Smooth muscle cell (in vitro differentiated cells): ENCODE data around the gene ZBTB16. TPM values are rescaled to one million over a fixed set of nuclear protein-coding genes. Genes with fewer than 3 reads are reported as not detected.

ENCODE experiments used
- DNase-seq: peaks from one replicate; lab custom pipeline; 2025; ENCODE audit not compliant: unreplicated experiment; lab: John Stamatoyannopoulos, UW
- H2AFZ ChIP-seq: fragments of 200-600 bp; sonication (generic); 2 replicates; pipeline ENCODE4 v1.6.0; 2016; ENCODE audit warnings: antibody characterized with exemption, low read depth, mild to moderate bottlenecking
- H3F3A ChIP-seq: fragments of 200-600 bp; sonication (generic); 2 replicates; pipeline ENCODE4 v1.6.0; 2017; ENCODE audit warnings: antibody characterized with exemption, low read depth
- H3K27ac ChIP-seq: fragments of 200-600 bp; sonication (generic); 2 replicates; pipeline ENCODE4 v1.5.1; 2016; ENCODE audit warnings: low read depth, mild to moderate bottlenecking
- H3K27me3 ChIP-seq: fragments of 200-600 bp; sonication (generic); 2 replicates; pipeline ENCODE4 v1.6.1; 2016; ENCODE audit warnings: low read depth, mild to moderate bottlenecking
- H3K36me3 ChIP-seq: fragments of 200-600 bp; sonication (generic); 2 replicates; pipeline ENCODE4 v1.5.1; 2016; ENCODE audit warnings: low read depth
- H3K4me1 ChIP-seq: fragments of 200-600 bp; sonication (generic); 2 replicates; pipeline ENCODE4 v1.5.1; 2016; ENCODE audit warnings: low read depth
- H3K4me2 ChIP-seq: fragments of 200-600 bp; sonication (generic); 2 replicates; pipeline ENCODE4 v1.6.0; 2016; ENCODE audit warnings: mild to moderate bottlenecking
- H3K4me3 ChIP-seq: fragments of 200-600 bp; sonication (generic); 2 replicates; pipeline ENCODE4 v1.5.1; 2016; ENCODE audit warnings: mild to moderate bottlenecking
- H3K79me2 ChIP-seq: fragments of 200-600 bp; sonication (generic); 2 replicates; pipeline ENCODE4 v1.6.0; 2016; ENCODE audit warnings: low read depth, mild to moderate bottlenecking
- H3K9ac ChIP-seq: fragments of 200-600 bp; sonication (generic); 2 replicates; pipeline ENCODE4 v1.6.0; 2016; ENCODE audit warnings: low read depth
- H3K9me3 ChIP-seq: fragments of 200-600 bp; sonication (generic); replicated peaks from 2 replicates; pipeline ENCODE4 v1.5.1; 2016; ENCODE audit warnings: low read depth
- H4K20me1 ChIP-seq: fragments of 200-600 bp; sonication (generic); 2 replicates; pipeline ENCODE4 v1.6.0; 2016; ENCODE audit warnings: low read depth
- CTCF ChIP-seq: fragments of 200-600 bp; sonication (generic); IDR thresholded peaks from 2 replicates; pipeline ENCODE4 v1.5.1; 2017; ENCODE audit warnings: borderline replicate concordance, mild to moderate bottlenecking, antibody characterized with exemption; ENCODE audit not compliant: insufficient read depth, poor library complexity, severe bottlenecking
- WGBS: methylation state at CpG from one replicate; pipeline ENCODE4 v1.1.7; 2016; ENCODE audit warnings: low lambda C conversion rate; 5-methylcytosine and 5-hydroxymethylcytosine counted together
- polyA plus RNA-seq: library from polyadenylated mRNA; unstranded; fragments of >200 nt; fragmentation: Nextera tagmentation; extraction: Ambion mirVana; gene quantifications from 2 replicates; pipeline ENCODE4 v1.2.1, GENCODE V29; 2016
- total RNA-seq: library from RNA; depleted of rRNA; stranded (reverse); fragments of >200 nt; gene quantifications from 2 replicates; pipeline ENCODE4 v1.2.3, GENCODE V29; 2014

ZBTB16 gene
- total and polyA plus RNA-seq, 2 experiments from 2014 or later = not detected

- H3K79me2 ChIP-seq = no peaks in the 10 kb centered on the region
- peaks cover 6% of the 10 kb centered on the region for H3K27me3 ChIP-seq
- no peak for TF ChIP-seq CTCF
- no peak overlapping the region for H3K27ac ChIP-seq
- no peaks in the 10 kb centered on the region for H3K9me3 ChIP-seq
- no peak overlapping the region for H3K4me3 ChIP-seq
- no peaks in the 10 kb centered on the region for H4K20me1 ChIP-seq
- no peaks in the 10 kb centered on the region for H3F3A ChIP-seq
- no peaks in the 10 kb centered on the region for H3K36me3 ChIP-seq
- no peak overlapping the region for H3K9ac ChIP-seq
- no peak for DNase-seq
- peaks cover 16% of the 10 kb centered on the region for H3K4me1 ChIP-seq
- no peak overlapping the region for H3K4me2 ChIP-seq
- no peak overlapping the region for H2AFZ ChIP-seq
- WGBS = 88% methylated on average over 7 of the region's 7 CpGs
These were observed 71.2 kb downstream of the ZBTB16 start for GRCh38 chr11:114130629-114131277.

GRCh38 chr11:114131461-114131864, 72.0 kb downstream of the ZBTB16 start:
- WGBS = 80% methylated on average over 8 of the region's 8 CpGs
- H3K36me3 ChIP-seq = no peaks in the 10 kb centered on the region
- no peak overlapping the region for H3K4me2 ChIP-seq
- no peak for TF ChIP-seq CTCF
- no peak overlapping the region for H3K27ac ChIP-seq
- H3K4me3 ChIP-seq = no peak overlapping the region
- no peaks in the 10 kb centered on the region for H3K27me3 ChIP-seq
- no peak overlapping the region for H3K9ac ChIP-seq
- H3K4me1 ChIP-seq = peaks cover 22% of the 10 kb centered on the region
- no peaks in the 10 kb centered on the region for H3F3A ChIP-seq
- DNase-seq = no peak
- no peaks in the 10 kb centered on the region for H3K9me3 ChIP-seq
- H3K79me2 ChIP-seq = no peaks in the 10 kb centered on the region
- H2AFZ ChIP-seq = no peak overlapping the region
- H4K20me1 ChIP-seq = no peaks in the 10 kb centered on the region

- DNase-seq = no peak
- Histone ChIP-seq H3K4me3 (no peak overlapping the region), H3K36me3 (no peaks in the 10 kb centered on the region), H3K9me3 (no peaks in the 10 kb centered on the region), H3K4me1 (peaks cover 22% of the 10 kb centered on the region), H3K27ac (peak overlapping the region; percentile 34), H3K4me2 (peak overlapping the region; percentile 48), H4K20me1 (no peaks in the 10 kb centered on the region), H3K79me2 (no peaks in the 10 kb centered on the region), H3K27me3 (no peaks in the 10 kb centered on the region), H3K9ac (no peak overlapping the region), H2AFZ (no peak overlapping the region), H3F3A (no peaks in the 10 kb centered on the region)
- no peak for TF ChIP-seq CTCF
- WGBS = 75% methylated on average over 9 of the region's 9 CpGs
These were observed 72.9 kb downstream of the ZBTB16 start for GRCh38 chr11:114132417-114132816.

GRCh38 chr11:114132944-114133394, 73.5 kb downstream of the ZBTB16 start:
- no peaks in the 10 kb centered on the region for H3K36me3 ChIP-seq
- H2AFZ ChIP-seq = no peak overlapping the region
- H3K27ac ChIP-seq = peak overlapping the region; percentile 34
- no peaks in the 10 kb centered on the region for H3K9me3 ChIP-seq
- H4K20me1 ChIP-seq = no peaks in the 10 kb centered on the region
- H3K4me1 ChIP-seq = peaks cover 22% of the 10 kb centered on the region
- no peaks in the 10 kb centered on the region for H3K79me2 ChIP-seq
- no peaks in the 10 kb centered on the region for H3F3A ChIP-seq
- H3K4me3 ChIP-seq = no peak overlapping the region
- no peak overlapping the region for H3K9ac ChIP-seq
- peak overlapping the region; percentile 48 for H3K4me2 ChIP-seq
- no peaks in the 10 kb centered on the region for H3K27me3 ChIP-seq
- 72% methylated on average over 6 of the region's 6 CpGs for WGBS
- no peak for TF ChIP-seq CTCF
- DNase-seq = no peak
